Measurements from ENCODE around the gene CLN5. TPM values are rescaled to one million over a fixed set of nuclear protein-coding genes. Genes with fewer than 3 reads are reported as not detected.
A peak's percentile ranks its signal among the peaks of the same experiment; 100 is the strongest.
"Not testable (repeated sequence)": the region's sequence is repeated elsewhere in the genome, so short reads cannot be mapped to it uniquely, and the experiment has no call there.

CLN5 gene
- total RNA-seq, 1 donor from 2014 or later, result 13.4 TPM

DNA sequence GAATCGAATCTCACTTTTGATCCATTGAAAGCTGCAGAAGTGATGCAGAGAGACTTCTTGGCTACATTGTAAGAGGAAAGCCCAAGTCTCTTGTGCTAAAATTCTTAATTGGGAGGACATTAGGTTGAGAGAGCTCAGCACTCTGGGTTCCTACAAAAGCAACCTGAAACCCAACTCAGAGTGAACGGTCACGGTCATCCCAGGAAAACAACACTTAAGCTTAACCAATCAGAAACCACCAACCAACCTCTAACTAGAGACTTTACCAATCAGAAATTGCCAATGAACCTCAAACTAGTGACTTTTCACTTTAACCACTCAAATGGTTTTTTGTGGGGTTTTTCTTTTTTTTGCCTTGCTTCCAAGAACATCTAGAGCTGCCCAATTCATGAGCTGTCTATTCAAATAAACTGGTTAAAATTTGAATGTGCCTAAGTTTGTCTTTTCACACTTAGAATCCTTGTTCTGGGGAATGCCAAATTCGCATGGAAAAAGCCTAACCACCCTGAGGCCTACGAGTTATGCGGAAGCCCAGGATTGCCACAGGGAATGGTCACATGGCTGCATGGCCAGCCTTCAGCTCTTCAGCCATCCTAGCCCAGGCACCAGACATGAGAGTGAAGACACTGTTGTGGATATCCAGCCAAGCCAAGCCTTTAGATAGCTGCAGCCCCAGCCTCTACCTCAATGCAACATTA lies 17.8 kb upstream of the CLN5 start:
- intact Hi-C loops (cut with DNase I), result loop anchor here (10.0 kb wide), 1 partner anchor 1099 kb away; no protein-coding TSS in a partner anchor

DNA sequence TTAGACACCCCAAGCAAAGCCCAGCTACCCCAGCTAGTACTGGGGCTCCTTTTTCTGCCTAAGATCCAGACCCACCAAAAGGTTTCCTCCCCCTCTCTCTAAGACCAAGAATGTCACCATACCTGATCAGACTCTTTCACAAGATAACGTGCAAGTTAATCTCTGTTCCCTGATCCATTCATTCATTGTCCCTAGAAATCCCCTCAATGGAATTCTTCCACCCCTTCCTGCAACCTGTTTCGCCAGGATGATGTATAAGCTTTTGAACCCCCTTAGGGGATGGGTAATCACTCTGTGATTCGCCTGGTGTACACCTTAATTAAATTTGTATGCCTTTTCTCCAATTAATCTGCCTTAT lies 17.3 kb upstream of the CLN5 start:
- intact Hi-C loops (cut with DNase I), result loop anchor here (10.0 kb wide), 1 partner anchor 1100 kb away; no protein-coding TSS in a partner anchor
- no peak for DNase-seq (ENCODE audit: low spot score)

More for the DNA sequence above, 17.8 kb upstream of the CLN5 start:
- no peak for DNase-seq (ENCODE audit: low spot score)

DNA sequence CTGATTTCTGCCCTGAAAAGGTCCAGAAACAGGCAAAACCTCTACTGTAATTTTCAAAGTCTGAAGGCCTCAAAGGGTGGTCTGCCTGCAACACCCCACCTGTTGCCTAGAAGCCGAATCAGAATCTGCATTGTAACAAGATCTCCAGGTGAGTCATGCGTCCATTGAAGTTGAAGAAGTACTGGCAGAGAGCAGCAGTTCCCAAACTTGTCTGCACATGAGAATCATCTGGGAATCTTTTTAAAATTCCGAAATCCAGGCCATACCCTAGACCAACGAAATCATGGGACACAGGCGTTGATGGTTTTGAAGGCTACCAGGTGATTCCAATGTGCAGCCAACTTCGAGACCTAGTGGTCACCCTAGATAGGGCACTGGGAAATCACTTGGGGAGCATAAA lies 16.0 kb upstream of the CLN5 start:
- no peak for DNase-seq (ENCODE audit: low spot score)
- intact Hi-C loops (cut with DNase I), result loop anchor here (10.0 kb wide), 1 partner anchor 1101 kb away; no protein-coding TSS in a partner anchor

DNA sequence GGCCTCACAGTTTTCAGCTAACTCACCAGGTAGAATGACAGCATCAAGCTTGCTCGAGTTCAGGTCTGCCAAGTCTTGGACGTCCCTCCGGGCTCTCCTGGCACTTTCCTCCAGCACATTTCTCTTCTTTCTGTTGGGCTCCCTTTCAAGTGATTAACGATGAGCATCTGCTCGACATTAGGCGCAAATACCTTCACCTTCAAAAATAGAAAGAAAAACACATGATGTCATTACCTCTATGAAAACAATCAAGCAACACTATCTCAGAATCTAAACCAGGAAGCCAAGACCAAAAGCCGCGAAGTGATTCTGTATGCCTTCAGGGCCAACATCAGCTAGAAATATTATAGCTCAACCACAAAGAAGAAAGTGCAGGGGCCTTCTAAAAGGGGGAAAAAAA lies 15.4 kb upstream of the CLN5 start:
- intact Hi-C loops (cut with DNase I), result loop anchor here (10.0 kb wide), 1 partner anchor 1102 kb away; no protein-coding TSS in a partner anchor
- no peak for DNase-seq (ENCODE audit: low spot score)

DNA sequence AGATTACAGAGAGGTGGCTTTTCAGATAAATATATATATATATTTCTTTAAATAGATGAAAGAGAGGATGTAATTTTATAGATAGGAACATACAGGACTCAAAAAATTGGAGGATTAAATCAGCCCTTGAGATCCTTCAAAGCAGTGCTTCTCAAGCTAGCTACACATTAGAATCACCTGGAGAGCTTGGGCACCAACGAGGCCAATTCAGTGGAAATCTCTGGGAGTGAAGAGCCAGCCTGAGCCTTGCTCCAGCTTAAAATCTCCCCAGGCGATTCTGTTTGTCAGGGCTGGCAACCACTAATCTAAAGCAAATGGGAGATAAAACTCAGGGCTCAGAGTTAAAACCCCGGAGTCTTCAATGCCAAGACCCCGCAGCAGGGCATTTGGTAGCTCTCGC lies 15.0 kb upstream of the CLN5 start:
- no peak for DNase-seq (ENCODE audit: low spot score)
- intact Hi-C loops (cut with DNase I), result loop anchor here (10.0 kb wide), 1 partner anchor 1102 kb away; no protein-coding TSS in a partner anchor

DNA sequence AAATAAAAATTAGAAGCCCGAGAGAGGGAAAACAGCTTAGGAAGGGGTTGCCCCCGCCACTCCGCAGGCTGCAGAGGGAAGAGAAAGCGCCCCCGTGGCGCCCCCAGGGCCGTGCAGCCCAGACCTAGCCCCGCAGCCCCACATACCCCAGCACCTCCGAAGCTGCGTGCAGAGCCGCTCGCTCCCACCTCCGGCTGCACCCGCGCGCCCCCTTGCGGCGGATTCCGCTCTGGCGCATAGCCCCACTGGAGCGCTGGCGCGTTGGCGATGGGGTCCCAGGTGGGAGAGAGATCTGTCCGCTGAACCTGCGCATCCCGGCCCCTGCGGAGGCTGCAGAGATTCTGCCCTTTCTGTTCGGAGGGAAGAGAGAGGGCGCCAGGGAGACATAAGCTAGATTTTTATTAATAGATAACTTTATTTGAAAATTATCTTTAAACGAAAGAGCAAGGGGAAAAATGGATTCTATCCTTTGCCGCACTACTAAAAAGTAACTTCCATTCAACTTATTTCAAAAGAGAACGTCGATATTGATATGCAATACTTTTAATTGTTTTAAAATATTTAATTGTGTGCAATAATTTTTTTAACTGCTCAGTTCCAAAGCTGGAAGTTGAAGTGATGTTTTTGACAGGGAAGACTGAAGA lies 11.7 kb upstream of the CLN5 start:
- intact Hi-C loops (cut with DNase I), result no loop called here
- peak; percentile 92 for DNase-seq (ENCODE audit: low spot score)

DNA sequence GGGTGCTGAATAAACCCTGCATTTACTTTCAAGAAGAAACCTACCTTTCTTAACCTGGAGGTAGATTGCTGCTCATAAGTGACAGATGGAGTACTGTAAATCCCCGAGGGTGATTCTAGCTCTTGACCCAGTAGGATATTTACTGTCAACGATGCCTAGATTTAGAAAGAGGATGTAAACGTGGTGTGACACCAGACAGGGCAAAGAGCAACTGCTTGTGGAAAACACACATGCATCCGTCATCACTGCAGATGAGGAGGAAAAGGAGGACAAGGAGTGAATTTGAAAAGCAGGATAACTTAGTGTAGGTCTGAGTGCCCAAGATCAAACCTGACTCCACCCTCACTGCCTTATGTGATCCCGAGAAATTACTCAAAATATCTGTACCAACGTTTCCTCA lies 9.8 kb upstream of the CLN5 start:
- intact Hi-C loops (cut with DNase I), result no loop called here
- DNase-seq (ENCODE audit: low spot score), result no peak

DNA sequence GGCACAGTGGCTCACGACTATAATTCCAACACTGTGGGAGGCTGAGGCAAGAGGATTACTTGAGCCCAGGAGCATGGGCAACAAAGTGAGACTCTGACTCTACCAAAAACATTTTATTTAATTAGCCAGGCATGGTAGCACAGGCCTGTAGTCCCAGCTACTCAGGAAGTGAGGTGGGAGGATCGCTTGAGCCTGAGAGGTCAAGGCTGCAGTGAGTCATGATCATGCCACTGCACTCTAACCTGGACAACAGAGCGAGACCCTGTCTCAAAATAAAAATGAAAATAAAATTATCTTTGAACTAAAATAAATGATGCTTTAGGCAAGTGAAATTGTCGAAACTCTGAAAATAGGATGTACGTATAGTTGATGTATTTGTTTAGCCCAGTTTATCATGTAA lies 8.2 kb upstream of the CLN5 start:
- DNase-seq (ENCODE audit: low spot score), result no peak
- intact Hi-C loops (cut with DNase I), result no loop called here

DNA sequence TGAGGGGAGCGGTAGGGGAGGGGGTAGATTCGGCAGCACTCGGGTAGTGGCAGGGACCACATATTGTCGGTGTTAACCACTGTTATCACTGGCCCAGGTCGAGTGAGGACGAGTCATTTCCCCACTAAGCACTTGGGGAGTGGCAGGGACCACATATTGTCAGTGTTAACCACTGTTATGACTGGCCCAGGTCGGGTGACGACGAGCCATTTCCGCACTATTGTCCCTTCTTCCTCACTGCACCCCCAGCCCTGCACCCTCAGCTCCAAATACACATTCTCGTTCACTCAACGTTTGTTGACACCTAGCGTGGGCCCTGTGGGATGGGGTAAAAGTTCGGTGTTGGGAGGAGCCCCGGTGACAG lies 467 bp upstream of the CLN5 start:
- DNase-seq (ENCODE audit: low spot score), result no peak
- intact Hi-C loops (cut with DNase I), result no loop called here

DNA sequence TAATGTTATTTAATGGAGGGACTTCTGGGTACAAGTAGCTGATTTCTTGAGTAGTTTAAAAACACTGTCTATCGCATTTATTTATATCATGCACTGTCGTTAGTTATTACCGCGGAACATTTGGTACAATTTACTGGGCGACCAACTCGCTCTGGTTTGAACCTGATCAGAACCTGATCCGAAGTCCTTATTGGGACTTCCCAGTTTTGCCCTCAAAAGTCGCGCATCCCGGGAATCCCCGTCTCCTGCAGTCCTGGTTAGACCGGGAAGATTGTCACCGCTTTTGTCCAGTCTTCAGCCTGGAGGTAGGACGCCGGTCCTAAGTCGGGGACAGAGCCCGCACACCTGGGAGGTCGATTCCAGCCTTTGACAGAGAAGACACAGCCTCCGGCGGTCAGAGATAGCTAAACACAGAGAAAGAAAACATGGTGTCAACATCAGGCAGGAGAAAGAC lies 694 bp downstream of the CLN5 start:
- DNase-seq (ENCODE audit: low spot score), result no peak
- intact Hi-C loops (cut with DNase I), result loop anchor here (1.0 kb wide), 1 partner anchor 34 kb away; no protein-coding TSS in a partner anchor

DNA sequence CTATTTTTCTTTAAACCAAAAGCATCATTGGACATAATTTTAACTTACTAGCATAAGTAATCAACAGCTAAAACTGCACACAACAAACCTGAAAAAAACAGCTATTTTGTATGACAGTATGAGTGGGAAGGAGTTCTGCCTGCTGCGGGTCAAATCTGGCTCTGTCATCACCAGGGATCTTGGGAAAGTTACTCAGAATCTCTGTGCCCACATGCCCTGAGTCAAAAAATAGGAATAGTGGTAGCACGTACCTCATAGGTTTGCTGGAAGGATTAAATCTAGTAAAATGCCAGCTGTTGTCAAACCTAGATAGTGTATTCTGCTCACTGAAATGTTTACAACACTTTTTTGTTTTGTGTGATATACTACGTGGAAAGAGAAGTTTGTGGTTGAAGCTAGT lies 1.1 kb downstream of the CLN5 start:
- no peak for DNase-seq (ENCODE audit: low spot score)
- intact Hi-C loops (cut with DNase I), result no loop called here

DNA sequence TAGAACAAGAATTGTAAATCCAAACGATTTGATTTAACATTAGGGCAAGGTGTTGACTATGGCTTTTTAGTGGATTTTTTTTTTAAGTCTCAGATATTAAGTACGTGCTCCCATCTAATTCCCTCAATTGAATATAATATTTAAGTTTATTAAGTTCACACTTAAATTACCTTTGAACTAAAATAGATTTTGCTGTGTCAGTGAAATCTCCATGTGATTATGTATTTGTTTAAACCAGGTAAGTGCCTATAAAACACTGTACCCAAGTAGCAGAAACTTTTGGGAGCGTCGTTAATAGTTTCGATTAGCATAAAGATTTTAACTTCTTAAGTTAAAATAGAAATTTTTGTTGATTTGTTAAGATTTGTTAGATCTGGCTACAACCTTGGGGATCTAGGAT lies 1.6 kb downstream of the CLN5 start:
- intact Hi-C loops (cut with DNase I), result no loop called here
- DNase-seq (ENCODE audit: low spot score), result no peak

DNA sequence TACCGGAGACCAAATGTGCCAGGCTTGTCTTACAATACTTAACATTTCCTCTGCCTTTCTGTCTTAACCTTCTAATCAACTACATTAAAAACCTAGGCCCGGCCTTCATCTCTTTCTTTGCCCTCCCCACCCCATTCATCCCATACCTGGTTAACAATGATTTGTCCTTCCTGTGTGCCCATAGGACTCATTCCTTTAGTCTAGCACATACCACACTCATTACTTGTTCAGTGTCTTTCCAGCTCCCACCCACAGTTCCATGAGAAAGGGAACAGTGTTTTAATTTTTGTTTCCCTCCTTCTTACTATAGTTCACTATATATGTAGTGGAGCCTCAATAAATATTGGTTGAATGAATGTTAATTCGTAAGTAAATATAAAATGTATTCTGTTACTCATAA lies 2.4 kb downstream of the CLN5 start:
- DNase-seq (ENCODE audit: low spot score), result no peak
- intact Hi-C loops (cut with DNase I), result no loop called here

DNA sequence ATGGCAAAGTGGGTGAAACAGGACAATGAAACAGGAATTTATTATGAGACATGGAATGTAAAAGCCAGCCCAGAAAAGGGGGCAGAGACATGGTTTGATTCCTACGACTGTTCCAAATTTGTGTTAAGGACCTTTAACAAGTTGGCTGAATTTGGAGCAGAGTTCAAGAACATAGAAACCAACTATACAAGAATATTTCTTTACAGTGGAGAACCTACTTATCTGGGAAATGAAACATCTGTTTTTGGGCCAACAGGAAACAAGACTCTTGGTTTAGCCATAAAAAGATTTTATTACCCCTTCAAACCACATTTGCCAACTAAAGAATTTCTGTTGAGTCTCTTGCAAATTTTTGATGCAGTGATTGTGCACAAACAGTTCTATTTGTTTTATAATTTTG lies 8.6 kb downstream of the CLN5 start:
- no peak for DNase-seq (ENCODE audit: low spot score)
- intact Hi-C loops (cut with DNase I), result no loop called here

DNA sequence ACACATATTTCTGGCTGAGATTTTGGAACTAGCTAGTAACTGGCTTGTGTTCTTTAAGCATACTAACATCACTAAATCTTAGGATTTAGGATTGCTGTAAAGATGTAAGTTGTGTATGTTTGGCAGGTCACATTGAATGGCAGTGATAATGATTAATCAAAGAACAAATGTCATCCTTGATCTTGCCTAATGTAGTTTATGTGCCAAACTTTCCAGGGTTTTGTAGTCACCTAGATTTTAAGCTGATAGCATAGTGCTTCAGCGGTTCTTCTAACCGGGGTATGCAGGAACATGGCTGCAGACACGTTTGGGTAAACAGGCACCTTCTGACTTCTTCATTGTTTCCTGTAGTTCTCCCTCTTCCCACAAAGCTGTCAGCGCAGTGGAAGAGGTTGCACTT lies 9.7 kb downstream of the CLN5 start:
- intact Hi-C loops (cut with DNase I), result no loop called here

DNA sequence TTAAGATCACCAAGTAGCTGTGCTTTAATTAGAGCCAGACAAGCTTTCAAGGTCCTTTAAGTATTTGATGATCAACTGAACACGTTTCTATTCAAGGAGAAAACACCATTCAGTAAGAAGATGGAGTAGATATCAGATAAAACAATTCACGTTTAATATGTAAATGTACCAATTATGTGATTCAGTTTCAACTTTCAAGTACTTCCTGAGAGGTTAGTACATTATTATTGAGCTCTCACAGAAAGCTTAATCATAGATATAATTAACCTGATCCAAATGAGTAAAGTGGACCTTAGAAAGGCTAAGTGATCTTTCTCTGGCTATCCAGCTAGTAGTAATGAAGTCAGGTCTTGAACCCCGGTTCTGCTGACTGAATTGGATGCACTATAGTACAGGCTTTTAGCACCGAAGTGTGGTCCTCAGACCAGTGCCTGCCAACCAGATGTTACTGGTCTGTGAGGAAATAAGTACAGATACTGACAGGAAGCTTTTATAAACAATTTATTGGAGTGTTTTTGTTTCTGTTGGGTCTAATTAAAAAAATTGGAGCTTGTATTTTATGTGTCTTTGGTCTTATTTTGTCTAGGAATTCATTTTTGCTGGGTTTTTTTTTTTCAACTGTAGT lies 10.2 kb downstream of the CLN5 start:
- DNase-seq (ENCODE audit: low spot score), result no peak
- intact Hi-C loops (cut with DNase I), result no loop called here

More for the DNA sequence above, 9.7 kb downstream of the CLN5 start:
- DNase-seq (ENCODE audit: low spot score), result no peak

DNA sequence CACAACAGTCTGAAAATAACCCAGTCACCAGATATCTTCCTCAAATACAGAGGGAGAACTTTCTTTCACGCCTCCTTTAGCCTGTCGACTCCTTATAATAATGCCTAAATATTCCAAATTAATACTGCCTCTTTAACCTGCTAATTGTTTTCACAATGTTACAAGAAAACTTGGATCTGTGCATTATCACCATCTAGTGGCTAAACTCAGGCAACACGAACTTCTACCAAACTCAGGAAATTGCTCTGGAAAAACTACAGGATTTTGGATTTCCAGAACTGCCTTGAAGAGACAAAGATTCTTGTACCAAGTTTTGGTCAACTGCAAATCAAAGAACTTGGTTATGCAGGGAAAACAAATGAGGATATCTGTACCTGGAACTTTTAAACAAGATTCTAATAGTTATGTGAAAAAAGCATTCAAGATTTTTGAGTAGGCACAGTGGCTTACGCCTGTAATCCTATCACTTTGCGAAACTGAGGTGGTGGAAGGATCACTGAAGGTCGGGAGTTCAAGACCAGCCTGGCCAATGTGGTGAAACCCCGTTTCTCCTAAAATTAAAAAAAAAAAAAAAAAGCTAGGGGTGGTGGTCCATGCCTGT lies 10.8 kb downstream of the CLN5 start:
- intact Hi-C loops (cut with DNase I), result no loop called here
- DNase-seq (ENCODE audit: low spot score), result no peak

DNA sequence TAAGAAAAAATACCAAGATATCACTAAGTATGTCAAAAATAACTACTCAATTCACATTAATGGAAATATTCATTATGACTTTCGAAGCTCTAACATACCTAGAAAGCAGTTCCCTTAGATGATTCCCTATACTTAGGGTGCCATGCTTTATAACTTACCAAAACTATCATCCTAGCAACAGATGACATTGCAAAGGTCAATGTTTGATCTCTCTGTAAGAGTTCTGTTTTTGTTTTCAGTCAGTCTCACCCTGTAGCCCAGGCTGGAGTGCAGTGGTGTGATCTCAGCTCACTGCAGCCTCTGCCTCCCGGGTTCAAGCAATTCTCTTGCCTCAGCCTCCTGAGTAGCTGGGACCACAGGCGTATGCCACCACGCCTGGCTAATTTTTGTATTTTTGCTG lies 16.5 kb downstream of the CLN5 start:
- intact Hi-C loops (cut with DNase I); DNase-seq (ENCODE audit: low spot score): not testable (repeated sequence)

DNA sequence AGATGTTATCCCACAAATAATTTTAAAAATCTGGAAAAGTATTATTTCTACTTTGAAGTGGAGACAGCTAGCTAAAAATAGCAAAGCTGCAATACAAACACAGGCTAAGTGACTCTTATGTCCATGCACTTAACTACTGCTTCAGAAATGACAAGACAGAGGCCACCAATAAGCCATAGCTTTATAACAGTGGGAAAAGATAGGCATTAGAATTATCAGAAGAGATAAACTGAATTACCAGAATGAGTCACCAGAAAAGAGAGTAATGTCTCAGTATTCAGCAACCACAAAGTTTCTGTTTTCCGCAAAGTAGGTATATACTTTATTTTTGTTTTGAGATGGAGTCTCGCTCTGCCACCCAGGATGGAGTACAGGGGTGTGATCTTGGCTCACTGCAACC lies 17.1 kb downstream of the CLN5 start:
- intact Hi-C loops (cut with DNase I), result no loop called here

DNA sequence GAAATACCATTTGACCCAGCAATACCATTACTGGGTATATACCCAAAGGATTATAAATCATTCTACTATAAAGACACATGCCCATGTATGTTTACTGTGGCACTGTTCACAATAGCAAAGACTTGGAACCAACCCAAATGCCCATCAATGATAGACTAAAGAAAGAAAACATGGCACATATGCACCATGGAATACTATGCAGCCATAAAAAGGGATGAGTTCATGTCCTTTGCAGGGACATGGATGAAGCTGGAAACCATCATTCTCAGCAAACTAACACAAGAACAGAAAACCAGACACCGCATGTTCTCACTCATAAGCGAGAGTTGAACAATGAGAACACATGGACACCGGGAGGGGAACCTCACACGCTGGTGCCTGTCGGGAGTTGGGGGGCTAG lies 17.8 kb downstream of the CLN5 start:
- intact Hi-C loops (cut with DNase I); DNase-seq (ENCODE audit: low spot score): not testable (repeated sequence)

More for the DNA sequence above, 17.1 kb downstream of the CLN5 start:
- no peak for DNase-seq (ENCODE audit: low spot score)
